Suppressor macrophage treated with lipopolysaccharide for 1 hour (primary cell): ENCODE results near the gene PEPD.

Experiments
- DNase-seq, 3 donors: peaks; one replicate each; pipeline ENCODE4 v3.0.0-alpha.2; 2020 to 2022

Gene PEPD

DNA sequence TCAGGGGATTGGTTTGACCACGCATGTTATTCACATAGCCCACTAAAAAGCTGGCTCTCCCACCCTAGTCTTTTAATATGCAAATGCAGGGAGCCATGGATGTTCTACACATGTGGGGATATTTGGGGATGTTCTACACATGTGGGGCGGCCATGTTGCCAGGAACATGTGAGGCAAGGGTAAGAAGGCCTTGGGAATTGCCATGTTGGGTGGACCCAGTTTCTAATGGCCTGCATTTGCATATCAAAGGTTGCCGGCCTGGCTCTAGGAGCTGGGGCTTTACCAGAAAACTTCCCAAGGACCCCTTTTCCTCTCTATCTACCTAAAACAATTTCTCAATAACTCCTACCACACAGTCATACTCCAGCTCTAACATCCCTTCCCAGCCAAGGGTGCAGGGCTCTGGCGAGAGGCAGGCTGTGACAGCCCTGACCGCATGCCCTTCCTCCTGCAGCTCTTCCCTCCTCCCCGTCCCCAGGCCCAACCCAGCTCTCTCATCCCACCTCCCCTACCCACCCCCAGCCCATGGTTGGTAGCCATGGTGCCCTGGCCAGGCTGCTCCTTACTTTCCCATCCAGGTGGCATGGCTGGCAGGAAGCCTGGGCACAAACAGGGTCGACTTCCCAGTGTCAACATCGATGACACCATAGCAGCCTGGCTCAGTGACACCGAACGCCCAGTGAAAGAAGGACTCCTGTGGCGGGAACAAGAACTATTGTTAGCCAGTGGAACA, 11.0 kb downstream of the PEPD start:
- no peak for DNase-seq

- no peak for DNase-seq
Observed at GRCh38 chr19:33509774-33510173, 11.8 kb downstream of the PEPD start.

- no peak for DNase-seq
Observed at GRCh38 chr19:33508941-33509614, 12.5 kb downstream of the PEPD start.

- no peak for DNase-seq
Observed at GRCh38 chr19:33508431-33508830, 13.2 kb downstream of the PEPD start.

- no peak for DNase-seq
Observed at GRCh38 chr19:33508009-33508408, 13.6 kb downstream of the PEPD start.

- no peak for DNase-seq
Observed at GRCh38 chr19:33507021-33507956, 14.3 kb downstream of the PEPD start.

DNA sequence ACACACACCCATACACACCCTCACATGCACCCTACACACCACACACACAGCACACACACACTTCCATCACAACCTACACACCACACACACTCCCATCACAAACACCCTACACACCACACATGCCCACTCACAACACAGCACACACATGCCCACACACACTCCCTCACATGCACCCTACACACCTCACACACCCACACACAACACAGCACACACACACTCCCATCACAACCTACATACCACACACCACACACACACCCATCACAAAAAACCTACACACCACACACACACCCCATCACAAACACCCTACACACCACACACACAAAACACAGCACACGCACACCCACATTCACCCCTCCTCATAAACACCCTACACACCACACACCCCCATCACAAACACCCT, 15.1 kb downstream of the PEPD start:
- DNase-seq: no peak

GRCh38 chr19:33505823-33506222, 15.8 kb downstream of the PEPD start:
- DNase-seq: no peak

GRCh38 chr19:33505148-33505547, 16.4 kb downstream of the PEPD start:
- DNase-seq: no peak

DNA sequence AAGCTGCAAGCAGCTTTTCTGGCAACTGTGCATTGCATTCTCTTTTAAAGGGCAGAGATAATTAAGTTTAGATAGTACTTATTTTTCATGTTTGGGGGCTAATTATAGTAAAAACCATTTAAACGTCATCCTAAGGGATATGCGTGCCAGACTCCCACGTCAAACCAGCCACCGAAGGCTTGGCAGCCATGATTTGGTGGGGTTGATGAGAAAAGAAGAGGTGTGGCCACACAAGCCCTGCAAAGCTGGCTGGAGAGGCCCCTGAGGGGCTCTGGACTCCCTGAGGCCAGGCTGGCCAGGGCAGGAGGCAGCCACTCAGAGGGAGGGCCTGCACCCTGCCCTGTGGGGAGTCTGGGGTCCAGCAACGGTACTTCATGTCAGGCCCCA, 17.5 kb downstream of the PEPD start:
- DNase-seq: no peak

DNA sequence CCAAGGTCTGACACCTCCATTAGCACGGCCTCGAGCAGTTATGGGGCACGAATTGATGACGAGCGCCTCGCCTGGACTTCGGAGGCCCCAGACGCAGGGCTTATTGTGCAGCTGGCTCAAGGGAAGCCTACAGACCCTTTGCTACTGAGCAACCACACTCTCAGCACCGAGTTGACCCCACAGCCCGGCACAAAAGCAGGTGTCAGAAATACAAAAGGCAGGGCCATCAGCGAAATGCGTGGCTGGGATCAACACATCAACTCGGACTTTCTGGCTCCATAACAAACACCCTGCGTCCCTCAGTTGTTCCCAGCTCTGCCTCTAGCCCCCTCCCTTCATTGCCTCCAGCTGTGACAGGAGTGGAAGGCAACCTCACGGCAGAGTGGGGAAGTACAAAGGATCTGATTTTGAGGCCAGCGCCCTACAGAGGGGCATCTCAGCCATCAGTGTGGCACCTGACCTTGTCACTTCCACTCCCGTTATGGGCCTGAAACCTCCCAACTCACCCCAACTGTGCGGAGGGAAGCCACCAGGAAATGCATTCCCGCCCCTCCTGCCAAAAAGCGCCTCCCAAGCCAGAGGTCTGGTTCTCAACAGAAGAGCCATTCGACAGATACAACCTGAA, 18.0 kb downstream of the PEPD start:
- DNase-seq: no peak

- no peak for DNase-seq
Observed at GRCh38 chr19:33503030-33503429, 18.6 kb downstream of the PEPD start.

DNA sequence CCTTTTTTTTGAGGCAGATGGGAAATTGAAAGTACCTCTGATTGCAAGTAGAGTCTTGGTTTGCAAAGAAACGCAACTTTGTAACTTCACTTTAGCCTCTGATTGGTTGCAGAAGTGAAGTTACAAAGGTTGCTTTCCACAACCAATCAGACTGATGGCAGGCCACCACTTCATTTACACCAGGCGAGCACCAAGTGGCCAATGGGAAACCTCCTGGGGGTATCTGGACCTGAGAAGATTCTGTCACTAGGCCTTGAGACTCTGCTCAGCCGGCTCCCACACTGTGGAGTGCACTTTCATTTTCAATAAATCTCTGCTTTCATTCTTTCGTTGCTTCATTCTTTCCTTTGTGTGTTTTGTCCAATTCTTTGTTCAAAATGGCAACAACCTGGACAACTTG, 19.1 kb downstream of the PEPD start:
- DNase-seq: no peak

DNA sequence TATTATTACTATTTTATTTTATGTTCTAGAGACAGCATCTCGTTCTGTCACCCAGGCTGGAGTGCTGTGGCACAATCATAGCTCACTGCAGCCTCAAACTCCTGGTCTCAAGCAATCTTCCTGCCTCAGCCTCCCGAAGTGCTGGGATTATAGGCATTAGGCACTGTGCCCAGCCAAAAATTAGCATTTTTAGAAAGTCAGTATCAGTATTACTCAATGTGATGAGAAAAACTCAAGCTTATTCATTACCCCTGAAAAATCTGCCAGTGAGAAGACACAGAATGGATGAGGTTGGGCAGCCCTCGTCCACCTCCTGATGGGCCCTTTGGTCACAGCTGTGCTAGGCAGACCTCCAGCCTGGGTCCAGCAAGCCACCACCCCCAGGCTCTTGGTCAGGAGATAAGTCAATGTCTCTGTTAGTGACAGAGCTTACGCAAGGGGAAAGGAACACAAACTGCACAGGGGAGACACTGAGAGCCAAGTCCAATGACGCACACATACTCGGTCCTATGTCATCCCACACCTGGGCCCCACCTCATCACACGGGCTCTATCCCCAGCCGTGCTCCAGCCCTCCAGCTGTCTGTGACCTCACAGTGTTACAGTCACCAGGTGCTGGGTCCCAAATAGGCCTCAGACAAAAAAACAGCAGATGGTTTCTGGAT, 19.8 kb downstream of the PEPD start:
- DNase-seq: no peak

- DNase-seq: no peak
Observed at GRCh38 chr19:33500991-33501390, 20.6 kb downstream of the PEPD start.

DNA sequence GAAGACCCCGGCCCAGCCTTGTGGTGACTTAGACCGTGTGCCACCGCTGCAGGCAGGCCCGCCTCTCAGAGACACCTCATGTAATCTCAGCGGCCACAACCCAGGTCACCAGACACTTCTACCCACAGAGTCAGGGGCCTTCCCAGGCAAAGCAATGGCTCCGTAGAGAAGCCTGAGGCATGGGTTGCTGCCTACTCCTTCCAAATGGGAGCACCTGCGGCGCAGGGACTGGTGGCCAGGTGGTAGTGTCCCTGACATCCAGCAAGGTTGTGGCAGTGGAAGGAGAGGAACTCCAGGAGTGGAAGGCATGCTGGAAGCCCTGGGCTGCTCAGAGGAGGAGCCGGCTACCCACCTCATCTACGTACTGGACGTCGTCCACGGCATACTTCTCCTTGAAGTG, 21.0 kb downstream of the PEPD start:
- no peak for DNase-seq

DNA sequence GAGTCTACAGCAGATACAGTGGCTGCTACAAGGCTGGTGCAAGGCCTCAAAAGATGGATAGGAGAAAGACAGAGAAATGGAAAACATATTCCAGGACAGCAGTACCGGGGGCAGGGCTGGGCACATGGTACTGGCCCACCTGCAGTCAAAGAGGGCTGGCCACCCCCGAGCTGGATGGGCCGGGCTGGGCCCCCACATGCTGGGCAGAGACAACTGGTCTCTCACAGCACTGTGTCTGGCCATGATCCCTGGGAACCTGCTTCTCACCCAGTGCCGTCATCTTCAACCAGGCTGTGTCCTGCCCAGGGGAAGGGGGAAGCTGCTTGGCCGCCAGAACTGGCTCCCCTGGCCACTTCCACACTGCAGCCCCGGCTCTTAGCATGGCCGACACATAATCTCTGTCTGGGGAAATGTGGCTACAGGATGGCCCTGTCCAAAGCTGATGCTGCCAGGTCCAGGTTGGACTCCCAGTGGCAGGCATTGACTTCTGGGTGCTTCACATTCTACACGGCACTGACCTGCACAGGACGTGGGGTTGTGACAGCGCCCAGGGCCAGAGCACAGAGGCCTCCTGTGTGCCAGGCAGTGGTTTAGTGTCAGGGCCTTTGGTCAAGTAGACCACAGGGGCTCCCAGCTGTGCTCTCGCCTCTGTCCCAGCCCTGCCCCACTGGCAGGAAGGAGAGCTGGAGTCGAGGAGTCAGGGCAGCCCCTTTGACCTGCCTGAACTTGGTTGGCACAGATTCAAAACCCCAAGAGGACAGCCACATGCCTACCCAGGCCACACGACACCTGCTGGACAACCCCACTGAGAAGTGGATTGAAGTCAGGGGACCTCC, 21.7 kb downstream of the PEPD start:
- DNase-seq: no peak

DNA sequence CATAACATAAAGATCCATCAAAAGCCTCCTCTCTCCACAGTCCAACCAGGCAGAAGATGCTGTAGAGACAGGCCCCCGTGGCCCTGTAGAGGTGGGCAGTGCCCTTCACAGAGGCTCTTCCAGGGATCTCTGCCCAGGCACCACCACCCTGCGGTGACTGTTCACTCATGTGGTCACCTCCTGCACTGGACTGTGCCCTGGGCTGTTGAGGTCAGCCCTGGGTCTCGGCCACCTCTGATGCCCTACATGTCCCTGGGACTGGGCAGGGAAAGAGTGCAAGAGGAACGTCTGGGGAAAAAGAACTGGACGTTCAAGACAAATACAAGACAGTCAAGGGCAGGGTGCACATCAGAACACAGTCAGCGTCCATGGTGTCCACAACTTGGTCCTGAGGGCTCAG, 22.3 kb downstream of the PEPD start:
- DNase-seq: no peak

GRCh38 chr19:33498391-33499000, 23.1 kb downstream of the PEPD start:
- no peak for DNase-seq

DNA sequence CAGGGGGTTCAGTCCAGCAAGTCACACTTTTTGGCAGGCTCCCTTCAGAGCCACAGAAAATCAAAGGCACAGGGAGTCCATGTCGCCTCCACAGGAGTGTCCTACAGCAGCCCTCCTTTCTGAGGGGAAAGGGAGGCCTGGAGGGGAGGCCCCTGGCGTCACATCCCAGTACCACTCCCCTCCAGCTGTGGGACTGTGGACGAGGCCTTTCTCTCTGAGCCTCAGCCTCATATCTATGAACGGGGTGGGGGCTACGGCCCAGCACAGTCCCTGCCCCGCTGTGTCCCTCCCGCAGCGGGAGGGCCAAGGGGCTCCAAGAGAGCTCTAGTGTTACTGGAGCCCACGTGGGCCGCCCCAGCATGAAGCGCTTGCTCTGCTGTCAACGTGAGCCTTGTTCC, 23.8 kb downstream of the PEPD start:
- no peak for DNase-seq

DNA sequence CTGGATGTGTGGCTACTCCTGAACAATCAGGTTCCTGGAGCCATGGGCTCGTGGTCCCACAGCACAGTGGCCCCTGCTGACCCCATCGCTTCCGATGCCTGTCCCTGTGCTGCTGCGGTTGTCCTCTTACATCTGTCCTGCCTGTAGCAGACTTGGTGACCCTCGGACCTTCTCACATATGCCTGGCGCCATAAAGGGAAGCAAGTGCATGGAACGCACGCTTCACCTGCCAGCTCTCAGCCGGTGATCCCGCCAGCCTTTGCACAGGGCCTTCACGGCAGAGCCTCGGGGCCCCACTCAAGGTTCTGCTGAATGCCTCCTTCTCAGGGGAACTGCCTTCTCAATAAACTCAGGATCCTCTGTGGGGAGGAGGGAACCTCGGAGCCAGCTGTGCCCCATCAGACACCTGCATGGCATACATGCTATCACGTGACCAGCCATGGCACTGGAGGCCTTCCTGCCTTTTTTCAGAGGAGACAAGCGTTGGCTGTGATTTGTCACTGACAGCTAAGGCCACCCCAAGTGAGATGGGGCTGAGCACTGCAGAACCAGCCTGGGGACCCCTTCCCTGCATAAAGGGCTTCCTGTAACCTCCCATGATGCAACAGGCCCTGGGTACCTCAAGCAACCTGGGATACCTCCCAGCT, 24.3 kb downstream of the PEPD start:
- DNase-seq: no peak
